Measurements from ENCODE around the gene NFAT5. TPM values are rescaled to one million over a fixed set of nuclear protein-coding genes. Genes with fewer than 3 reads are reported as not detected.
"Not testable (repeated sequence)": the region's sequence is repeated elsewhere in the genome, so short reads cannot be mapped to it uniquely, and the experiment has no call there.

Gene NFAT5
- total RNA-seq, 4 donors from 2014 or later = 76.1 to 122 (median 102) TPM

GRCh38 chr16:69537706-69538080 is 28.1 kb upstream of the NFAT5 start:
- TF ChIP-seq CTCF (IDR thresholded peaks at IDR 0.05) (no peak), POLR2A (IDR thresholded peaks at IDR 0.05) (no peak)

DNA sequence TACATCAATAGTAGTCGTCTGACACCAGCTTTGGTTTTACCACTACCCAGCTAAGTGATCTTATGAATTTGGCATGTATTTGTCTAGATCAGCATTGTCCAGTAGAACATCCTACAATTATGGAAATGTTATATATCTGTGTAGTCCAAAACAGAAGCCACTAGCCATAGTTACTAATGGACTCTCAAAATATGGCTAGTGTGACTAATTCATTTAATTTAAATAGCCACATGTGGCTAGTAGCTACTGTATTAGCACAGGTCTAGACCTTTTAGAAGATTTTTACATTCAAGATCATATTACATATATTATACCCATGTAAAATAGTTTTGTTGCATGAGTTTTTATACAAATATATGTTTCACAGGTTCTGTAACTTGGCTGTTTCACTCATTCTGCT is 27.0 kb upstream of the NFAT5 start:
- Histone ChIP-seq H3K4me1 (no peaks in the 10 kb centered on the region), H3K4me3 (replicated peaks in 1 of 3) (no peak overlapping the region), H3K9me3 (no peaks in the 10 kb centered on the region), H3K36me3 (no peaks in the 10 kb centered on the region), H3K27me3 (no peaks in the 10 kb centered on the region), H3K27ac (no peak overlapping the region)
- intact Hi-C loops (cut with DNase I) = no loop called here
- WGBS, 2 donors = 88 to 91% methylated on average over 1 of the region's 1 CpG
- DNase-seq = no peak
- TF ChIP-seq POLR2A (IDR thresholded peaks at IDR 0.05) (no peak), CTCF (IDR thresholded peaks at IDR 0.05) (no peak)

More at GRCh38 chr16:69537706-69538080, 28.1 kb upstream of the NFAT5 start:
- no peak for DNase-seq
- H3K27me3 ChIP-seq = no peaks in the 10 kb centered on the region
- H3K4me3 ChIP-seq (replicated peaks in 1 of 3) = no peak overlapping the region
- H3K9me3 ChIP-seq = no peaks in the 10 kb centered on the region
- no peak overlapping the region for H3K27ac ChIP-seq
- intact Hi-C loops (cut with DNase I) = no loop called here
- H3K36me3 ChIP-seq = no peaks in the 10 kb centered on the region
- WGBS, 2 donors = 76 to 93% methylated on average over 2 of the region's 2 CpGs
- no peaks in the 10 kb centered on the region for H3K4me1 ChIP-seq

DNA sequence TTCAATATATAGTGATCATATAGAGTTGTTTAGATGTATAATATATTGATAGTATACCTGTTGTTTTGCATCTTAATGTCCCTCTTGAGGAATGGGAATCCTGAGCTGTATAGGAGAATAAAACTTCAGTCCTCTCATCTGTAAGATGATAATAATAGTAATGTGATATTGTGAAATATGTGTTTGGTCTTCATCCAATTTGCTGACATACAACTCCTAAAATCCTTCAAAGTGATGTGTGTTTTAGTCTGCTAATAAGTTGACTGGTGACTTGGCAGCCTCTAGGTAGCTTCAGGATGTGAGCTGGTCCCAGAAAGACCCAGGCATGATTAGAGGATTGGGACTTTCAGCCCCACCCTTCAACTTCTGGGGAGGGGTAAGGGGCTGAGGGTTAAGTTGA is 22.8 kb upstream of the NFAT5 start:
- Histone ChIP-seq H3K27ac (no peak overlapping the region), H3K4me3 (replicated peaks in 1 of 3) (no peak overlapping the region), H3K36me3 (no peaks in the 10 kb centered on the region), H3K27me3 (no peaks in the 10 kb centered on the region), H3K9me3 (no peaks in the 10 kb centered on the region), H3K4me1 (no peaks in the 10 kb centered on the region)
- intact Hi-C loops (cut with DNase I) = no loop called here
- DNase-seq = no peak
- TF ChIP-seq CTCF (IDR thresholded peaks at IDR 0.05) (no peak), POLR2A (IDR thresholded peaks at IDR 0.05) (no peak)

DNA sequence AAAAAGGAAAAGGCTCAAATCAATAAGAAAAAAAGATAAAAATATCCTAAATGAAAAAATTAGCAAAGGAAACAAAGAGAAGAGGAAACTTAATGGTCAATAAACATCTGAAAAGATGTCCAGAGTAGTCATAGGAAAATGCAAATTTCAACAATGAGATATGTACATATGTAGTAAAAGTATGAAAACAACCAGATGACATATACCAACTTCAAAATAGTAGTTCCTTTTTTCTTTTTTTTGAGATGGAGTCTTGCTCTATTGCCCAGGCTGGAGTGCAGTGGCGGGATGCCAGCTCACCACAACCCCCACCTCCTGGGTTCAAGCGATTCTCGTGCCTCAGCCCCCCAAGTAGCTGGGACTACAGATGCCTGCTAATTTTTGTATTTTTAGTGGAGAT is 21.7 kb upstream of the NFAT5 start:
- WGBS, 2 donors = 71 to 83% methylated on average over 3 of the region's 3 CpGs
- no peak overlapping the region for H3K4me3 ChIP-seq (replicated peaks in 1 of 3)
- no peak overlapping the region for H3K27ac ChIP-seq
- no peak for TF ChIP-seq POLR2A (IDR thresholded peaks at IDR 0.05)
- no peak for TF ChIP-seq CTCF (IDR thresholded peaks at IDR 0.05)
- intact Hi-C loops (cut with DNase I) = no loop called here
- H3K4me1 ChIP-seq = no peaks in the 10 kb centered on the region
- H3K27me3 ChIP-seq = no peaks in the 10 kb centered on the region
- H3K36me3 ChIP-seq = no peaks in the 10 kb centered on the region
- H3K9me3 ChIP-seq = no peaks in the 10 kb centered on the region
- DNase-seq = no peak

GRCh38 chr16:69546663-69547062 is 19.1 kb upstream of the NFAT5 start:
- H3K27me3 ChIP-seq; H3K4me3 ChIP-seq (replicated peaks in 1 of 3); H3K27ac ChIP-seq; H3K36me3 ChIP-seq; H3K9me3 ChIP-seq; DNase-seq; intact Hi-C loops (cut with DNase I); H3K4me1 ChIP-seq: not testable (repeated sequence)
- 93 to 95% methylated on average over 6 of the region's 6 CpGs for WGBS, 2 donors

DNA sequence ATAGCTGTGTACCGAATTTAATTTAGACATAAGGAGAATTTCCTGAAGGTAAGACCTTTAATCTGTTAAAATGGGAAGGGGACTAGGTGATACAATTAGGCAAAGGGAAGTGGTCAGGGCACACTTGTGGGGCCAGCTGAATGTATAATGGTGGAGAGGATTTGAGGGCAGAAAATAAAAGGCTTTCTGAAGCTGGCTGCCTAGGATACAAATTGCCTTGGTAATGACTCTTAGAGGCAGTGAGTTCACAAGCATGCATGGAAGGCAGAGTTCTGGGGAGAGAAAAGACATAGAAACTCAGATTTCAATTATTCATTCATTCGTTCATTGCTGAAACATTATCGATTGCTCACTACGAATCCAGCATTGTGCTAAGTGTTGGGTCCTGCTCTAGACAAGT is 12.4 kb upstream of the NFAT5 start:
- TF ChIP-seq POLR2A (IDR thresholded peaks at IDR 0.05) (no peak), CTCF (IDR thresholded peaks at IDR 0.05) (no peak)
- Histone ChIP-seq H3K4me3 (replicated peaks in 1 of 3) (no peak overlapping the region), H3K36me3 (no peaks in the 10 kb centered on the region), H3K9me3 (no peaks in the 10 kb centered on the region), H3K4me1 (peaks cover 0 to 3% of the 10 kb centered on the region in 2 donors), H3K27ac (no peak overlapping the region), H3K27me3 (no peaks in the 10 kb centered on the region)
- DNase-seq = no peak
- WGBS, 2 donors = 91 to 92% methylated on average over 4 of the region's 4 CpGs
- intact Hi-C loops (cut with DNase I) = no loop called here
